Upper lobe of right lung (tissue), 1 donor: ENCODE measurements around the gene ZFX. TPM values are rescaled to one million over a fixed set of nuclear protein-coding genes. Genes with fewer than 3 reads are reported as not detected.
"Not testable (repeated sequence)": the region's sequence is repeated elsewhere in the genome, so short reads cannot be mapped to it uniquely, and the experiment has no call there.

Source experiments
- ATAC-seq: fragments of 200-7000 bp; cut with Tn5 transposase; one replicate; pipeline ENCODE4 v1.9.1; 2020; ENCODE audit warnings: mild to moderate bottlenecking, moderate library complexity
- DNase-seq: peaks from one replicate; pipeline ENCODE4 v3.0.0-alpha.2; 2020
- H3K27ac ChIP-seq: fragments of 200-600 bp; one replicate; pipeline ENCODE4 v1.8.0; 2022
- H3K27me3 ChIP-seq: fragments of 200-600 bp; one replicate; pipeline ENCODE4 v1.8.0; 2022; ENCODE audit warnings: mild to moderate bottlenecking
- H3K36me3 ChIP-seq: fragments of 200-600 bp; one replicate; pipeline ENCODE4 v1.8.0; 2022
- H3K4me1 ChIP-seq: fragments of 200-600 bp; one replicate; pipeline ENCODE4 v1.8.0; 2022
- H3K4me3 ChIP-seq: fragments of 200-600 bp; one replicate; pipeline ENCODE4 v1.8.0; 2022; ENCODE audit warnings: mild to moderate bottlenecking
- H3K9me3 ChIP-seq: fragments of 200-600 bp; one replicate; pipeline ENCODE4 v1.8.0; 2022
- intact Hi-C: fragments of 100-400 bp; cut with DNase I; formaldehyde crosslinking; loops from one replicate; pipeline ENCODE4 v1.11.0; 2022
- total RNA-seq: library from RNA; stranded (reverse); fragmentation: NEBNext Ultra II Directional; extraction: Animal tissue kit (Norgen Biotek cat#: 25700); gene quantifications from one replicate; pipeline ENCODE4 v1.2.1, GENCODE V29; 2021
- TF ChIP-seq, protein P1 (sequence below): fragments of 200-600 bp; IDR thresholded peaks from one replicate; pipeline ENCODE4 v1.8.0; 2022; ENCODE audit warnings: antibody characterized with exemption
- donor health status: DM: no; HTN: yes; CAD: no; lungs with severe emphysema.

ZFX gene
- total RNA-seq, 1 donor from 2014 or later = 41.5 TPM

DNA sequence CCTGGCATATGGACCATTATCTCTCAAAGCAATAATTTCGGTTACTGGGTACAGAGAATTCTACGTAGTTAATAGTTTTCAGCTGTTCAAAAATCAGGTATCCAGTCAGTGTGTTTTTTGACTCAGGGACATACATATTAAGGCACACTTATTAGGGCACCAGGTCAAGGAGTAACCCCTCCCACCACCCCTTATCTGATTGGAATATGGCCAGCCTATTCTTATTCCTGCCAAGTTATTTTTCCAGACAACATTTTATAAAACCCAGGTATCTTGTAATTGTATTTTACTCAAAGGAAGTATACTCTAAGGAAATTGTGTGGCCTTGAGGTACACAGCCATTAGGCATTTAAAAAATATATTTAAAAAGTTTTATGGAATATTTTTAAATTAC is 4.3 kb downstream of the ZFX start:
- no peak overlapping the region for H3K4me3 ChIP-seq
- H3K27me3 ChIP-seq = no peaks in the 10 kb centered on the region
- DNase-seq (no peak), ATAC-seq (no peak)
- H3K4me1 ChIP-seq = peaks cover 34% of the 10 kb centered on the region
- TF ChIP-seq, protein P1, sequence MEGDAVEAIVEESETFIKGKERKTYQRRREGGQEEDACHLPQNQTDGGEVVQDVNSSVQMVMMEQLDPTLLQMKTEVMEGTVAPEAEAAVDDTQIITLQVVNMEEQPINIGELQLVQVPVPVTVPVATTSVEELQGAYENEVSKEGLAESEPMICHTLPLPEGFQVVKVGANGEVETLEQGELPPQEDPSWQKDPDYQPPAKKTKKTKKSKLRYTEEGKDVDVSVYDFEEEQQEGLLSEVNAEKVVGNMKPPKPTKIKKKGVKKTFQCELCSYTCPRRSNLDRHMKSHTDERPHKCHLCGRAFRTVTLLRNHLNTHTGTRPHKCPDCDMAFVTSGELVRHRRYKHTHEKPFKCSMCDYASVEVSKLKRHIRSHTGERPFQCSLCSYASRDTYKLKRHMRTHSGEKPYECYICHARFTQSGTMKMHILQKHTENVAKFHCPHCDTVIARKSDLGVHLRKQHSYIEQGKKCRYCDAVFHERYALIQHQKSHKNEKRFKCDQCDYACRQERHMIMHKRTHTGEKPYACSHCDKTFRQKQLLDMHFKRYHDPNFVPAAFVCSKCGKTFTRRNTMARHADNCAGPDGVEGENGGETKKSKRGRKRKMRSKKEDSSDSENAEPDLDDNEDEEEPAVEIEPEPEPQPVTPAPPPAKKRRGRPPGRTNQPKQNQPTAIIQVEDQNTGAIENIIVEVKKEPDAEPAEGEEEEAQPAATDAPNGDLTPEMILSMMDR = no peak
- no peak overlapping the region for H3K27ac ChIP-seq
- H3K9me3 ChIP-seq = no peaks in the 10 kb centered on the region
- H3K36me3 ChIP-seq = no peaks in the 10 kb centered on the region
- intact Hi-C loops = no loop called here

DNA sequence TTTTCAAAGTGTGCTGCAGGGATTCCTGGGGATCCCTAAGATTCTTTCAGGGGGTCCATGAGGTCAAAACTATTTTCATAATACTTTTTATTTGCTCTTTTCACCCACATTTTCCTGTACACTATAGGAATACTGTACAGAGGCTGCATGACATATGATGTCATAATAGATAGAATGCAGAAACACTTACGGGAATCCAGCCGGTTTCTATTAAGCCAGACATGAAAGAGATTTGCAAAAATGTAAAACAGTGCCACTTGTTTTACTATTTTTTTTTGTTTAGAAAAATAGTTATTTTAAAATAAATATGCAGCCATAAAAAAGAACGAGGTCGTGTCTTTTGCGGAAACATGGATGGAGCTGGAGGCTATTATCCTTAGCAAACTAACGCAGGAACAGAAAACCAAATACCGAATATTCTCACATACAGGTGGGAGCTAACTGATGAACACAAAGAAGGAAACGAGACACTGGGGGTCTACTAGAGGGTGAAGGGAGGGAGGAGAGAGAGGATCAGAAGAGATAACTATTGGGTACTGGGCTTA is 5.0 kb downstream of the ZFX start:
- TF ChIP-seq, protein P1 = no peak
- H3K4me1 ChIP-seq = peaks cover 34% of the 10 kb centered on the region
- H3K27ac ChIP-seq = no peak overlapping the region
- H3K4me3 ChIP-seq = no peak overlapping the region
- DNase-seq = no peak
- intact Hi-C loops = no loop called here
- no peaks in the 10 kb centered on the region for H3K27me3 ChIP-seq
- no peak for ATAC-seq
- no peaks in the 10 kb centered on the region for H3K36me3 ChIP-seq
- no peaks in the 10 kb centered on the region for H3K9me3 ChIP-seq

DNA sequence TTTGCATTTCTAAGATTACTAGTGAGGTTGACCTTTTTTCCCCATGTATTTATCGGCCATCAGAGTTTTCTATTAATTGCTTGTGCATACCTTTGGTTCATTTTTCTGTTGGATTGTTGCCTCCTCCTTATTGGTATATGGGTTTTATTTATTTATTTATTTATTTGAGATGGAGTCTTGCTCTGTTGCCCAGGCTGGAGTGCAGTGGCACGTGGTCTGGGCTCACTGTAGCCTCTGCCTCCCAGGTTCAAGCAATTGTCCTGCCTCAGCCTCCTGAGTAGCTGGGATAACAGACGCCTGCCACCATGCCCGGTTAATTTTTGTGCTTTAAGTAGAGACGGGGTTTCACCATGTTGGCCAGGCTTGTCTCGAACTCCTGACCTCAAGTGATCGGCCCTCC is 6.2 kb downstream of the ZFX start:
- DNase-seq, H3K36me3 ChIP-seq, intact Hi-C loops, H3K27me3 ChIP-seq, H3K27ac ChIP-seq, H3K4me3 ChIP-seq, H3K9me3 ChIP-seq, ATAC-seq: not testable (repeated sequence)
- peaks cover 34% of the 10 kb centered on the region for H3K4me1 ChIP-seq

DNA sequence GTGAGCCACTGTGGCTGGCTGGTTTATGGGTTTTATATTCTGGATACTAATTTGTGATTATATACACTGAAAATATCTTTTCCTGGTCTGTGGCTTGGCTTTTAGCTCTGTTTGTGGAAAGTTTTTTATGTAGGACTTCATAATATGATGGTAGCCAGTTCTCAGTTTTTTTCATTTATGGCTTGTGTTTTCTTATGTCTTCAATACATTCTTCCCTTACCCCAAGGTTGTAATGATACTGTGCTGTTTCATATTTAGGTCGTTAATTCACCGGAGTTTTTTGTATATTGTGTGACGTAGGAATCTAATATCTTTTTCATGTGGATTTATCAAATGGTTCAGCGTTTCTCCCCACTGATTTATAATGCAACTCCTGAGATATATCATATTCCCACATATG is 6.6 kb downstream of the ZFX start:
- Histone ChIP-seq H3K4me1 (peaks cover 34% of the 10 kb centered on the region), H3K27ac (no peak overlapping the region), H3K4me3 (no peak overlapping the region), H3K36me3 (no peaks in the 10 kb centered on the region), H3K9me3 (no peaks in the 10 kb centered on the region), H3K27me3 (no peaks in the 10 kb centered on the region)
- DNase-seq = no peak
- intact Hi-C loops = no loop called here
- no peak for ATAC-seq
- TF ChIP-seq, protein P1 = no peak

DNA sequence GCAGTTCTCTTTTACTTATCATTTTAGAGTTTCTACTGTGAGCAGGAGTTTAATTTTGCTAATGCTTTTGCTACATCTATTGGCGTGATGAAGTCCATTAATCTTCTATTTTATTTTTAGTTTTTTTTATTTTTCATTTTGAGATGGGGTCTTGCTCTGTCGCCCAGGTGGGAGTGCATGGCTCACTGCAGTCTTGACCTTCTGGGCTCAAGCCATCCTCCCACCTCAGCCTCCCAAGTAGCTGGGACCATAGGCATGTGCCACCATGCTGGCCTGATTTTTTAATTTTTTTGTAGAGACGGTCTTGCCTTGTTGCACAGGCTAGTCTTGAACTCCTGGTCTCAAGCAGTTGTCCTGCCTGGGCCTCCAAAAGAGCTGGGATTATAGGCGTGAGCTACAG is 9.4 kb downstream of the ZFX start:
- ATAC-seq = no peak
- Histone ChIP-seq H3K4me3 (no peak overlapping the region), H3K27me3 (no peaks in the 10 kb centered on the region), H3K36me3 (no peaks in the 10 kb centered on the region), H3K27ac (no peak overlapping the region), H3K9me3 (no peaks in the 10 kb centered on the region), H3K4me1 (peaks cover 19% of the 10 kb centered on the region)
- TF ChIP-seq, protein P1 = no peak
- intact Hi-C loops = no loop called here
- no peak for DNase-seq

DNA sequence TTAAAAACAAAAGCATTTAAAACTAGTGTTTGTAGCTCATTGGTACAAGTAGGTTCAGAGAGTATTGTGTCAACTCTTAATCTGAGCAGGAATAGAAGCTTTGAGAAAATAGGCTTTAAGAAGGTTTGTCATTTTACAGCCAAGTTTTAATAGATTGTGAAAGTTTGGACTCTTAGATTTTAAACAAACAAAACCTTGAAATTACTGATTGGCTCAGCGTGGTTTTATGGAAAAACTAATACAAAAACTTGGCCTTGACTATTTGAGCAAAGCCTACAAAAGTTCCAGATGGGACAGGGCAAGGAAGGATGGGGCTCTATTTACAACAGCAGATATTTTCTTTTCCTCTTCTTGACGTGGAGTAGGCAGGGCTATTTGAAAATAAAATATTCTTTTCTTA is 16.5 kb downstream of the ZFX start:
- Histone ChIP-seq H3K36me3 (no peaks in the 10 kb centered on the region), H3K4me3 (no peak overlapping the region), H3K9me3 (no peaks in the 10 kb centered on the region), H3K27ac (no peak overlapping the region), H3K4me1 (peaks cover 18% of the 10 kb centered on the region), H3K27me3 (no peaks in the 10 kb centered on the region)
- TF ChIP-seq, protein P1 = no peak
- DNase-seq (no peak), ATAC-seq (no peak)
- intact Hi-C loops = no loop called here
